Hepatocyte (in vitro differentiated cells): ENCODE measurements around the gene NKIRAS1.

Experiments used
- EZH2 ChIP-seq: fragments of 200-600 bp; sonication (generic); IDR thresholded peaks from 2 replicates; pipeline ENCODE4 v1.6.1; 2016; ENCODE audit warnings: antibody characterized with exemption, mild to moderate bottlenecking, borderline replicate concordance
- TF ChIP-seq, protein P1 (sequence below): fragments of 200-600 bp; sonication (generic); IDR thresholded peaks from 2 replicates; pipeline ENCODE4 v1.5.1; 2016; ENCODE audit warnings: antibody characterized with exemption, mild to moderate bottlenecking; ENCODE audit not compliant: poor library complexity

- TF ChIP-seq, protein P1, sequence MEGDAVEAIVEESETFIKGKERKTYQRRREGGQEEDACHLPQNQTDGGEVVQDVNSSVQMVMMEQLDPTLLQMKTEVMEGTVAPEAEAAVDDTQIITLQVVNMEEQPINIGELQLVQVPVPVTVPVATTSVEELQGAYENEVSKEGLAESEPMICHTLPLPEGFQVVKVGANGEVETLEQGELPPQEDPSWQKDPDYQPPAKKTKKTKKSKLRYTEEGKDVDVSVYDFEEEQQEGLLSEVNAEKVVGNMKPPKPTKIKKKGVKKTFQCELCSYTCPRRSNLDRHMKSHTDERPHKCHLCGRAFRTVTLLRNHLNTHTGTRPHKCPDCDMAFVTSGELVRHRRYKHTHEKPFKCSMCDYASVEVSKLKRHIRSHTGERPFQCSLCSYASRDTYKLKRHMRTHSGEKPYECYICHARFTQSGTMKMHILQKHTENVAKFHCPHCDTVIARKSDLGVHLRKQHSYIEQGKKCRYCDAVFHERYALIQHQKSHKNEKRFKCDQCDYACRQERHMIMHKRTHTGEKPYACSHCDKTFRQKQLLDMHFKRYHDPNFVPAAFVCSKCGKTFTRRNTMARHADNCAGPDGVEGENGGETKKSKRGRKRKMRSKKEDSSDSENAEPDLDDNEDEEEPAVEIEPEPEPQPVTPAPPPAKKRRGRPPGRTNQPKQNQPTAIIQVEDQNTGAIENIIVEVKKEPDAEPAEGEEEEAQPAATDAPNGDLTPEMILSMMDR, result no peak
- TF ChIP-seq EZH2, result no peak
These were observed 53.7 kb downstream of the NKIRAS1 start for GRCh38 chr3:23863060-23863459.
